Measurements from ENCODE around the gene PTHLH. TPM values are rescaled to one million over a fixed set of nuclear protein-coding genes. Genes with fewer than 3 reads are reported as not detected.
A peak's percentile ranks its signal among the peaks of the same experiment; 100 is the strongest.

The PTHLH gene
- polyA plus RNA-seq, 2 donors: 3.8 to 6.8 TPM

DNA sequence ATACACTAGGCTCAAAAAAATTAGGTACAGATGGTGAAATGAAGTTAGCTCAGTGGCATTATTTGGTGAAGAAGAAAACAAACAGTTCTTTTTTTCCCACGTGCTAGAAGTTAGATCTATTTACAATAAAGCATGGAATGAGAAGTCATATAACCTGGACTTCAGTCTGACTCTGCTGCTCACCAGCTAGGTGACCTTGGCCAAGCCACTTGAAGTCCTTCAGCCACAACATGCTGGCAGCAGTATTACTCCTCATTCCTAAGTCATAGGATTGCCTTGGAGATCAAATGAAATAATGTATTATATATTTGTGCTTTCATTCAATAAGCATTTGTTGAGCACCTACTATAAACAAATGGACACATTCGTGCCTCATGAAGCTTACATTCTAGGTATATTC is 45.2 kb downstream of the PTHLH start:
- H3K4me1 ChIP-seq (ENCODE audit: control insufficient read depth in 2 of 2, insufficient read depth in 2 of 2, low read length in 1 of 2): peaks cover 0 to 3% of the 10 kb centered on the region in 2 donors
- no peak overlapping the region for H3K4me3 ChIP-seq (ENCODE audit: low read depth in 1 of 2, low read length in 2 of 2)
- H3K27ac ChIP-seq (ENCODE audit: low read depth in 2 of 2, low read length in 1 of 2): no peak overlapping the region
- 67 to 77% methylated on average over 2 of the region's 2 CpGs for WGBS, 2 donors
- H3K9me3 ChIP-seq (ENCODE audit: control insufficient read depth in 2 of 2, insufficient read depth in 1 of 2, low read depth in 1 of 2, low read length in 1 of 2): no peaks in the 10 kb centered on the region
- H3K27me3 ChIP-seq (ENCODE audit: control insufficient read depth in 1 of 2, insufficient read depth in 2 of 2, low read length in 2 of 2): no peaks in the 10 kb centered on the region
- no peaks in the 10 kb centered on the region for H3K36me3 ChIP-seq (ENCODE audit: control insufficient read depth in 2 of 2, insufficient read depth in 2 of 2, low read length in 1 of 2)

DNA sequence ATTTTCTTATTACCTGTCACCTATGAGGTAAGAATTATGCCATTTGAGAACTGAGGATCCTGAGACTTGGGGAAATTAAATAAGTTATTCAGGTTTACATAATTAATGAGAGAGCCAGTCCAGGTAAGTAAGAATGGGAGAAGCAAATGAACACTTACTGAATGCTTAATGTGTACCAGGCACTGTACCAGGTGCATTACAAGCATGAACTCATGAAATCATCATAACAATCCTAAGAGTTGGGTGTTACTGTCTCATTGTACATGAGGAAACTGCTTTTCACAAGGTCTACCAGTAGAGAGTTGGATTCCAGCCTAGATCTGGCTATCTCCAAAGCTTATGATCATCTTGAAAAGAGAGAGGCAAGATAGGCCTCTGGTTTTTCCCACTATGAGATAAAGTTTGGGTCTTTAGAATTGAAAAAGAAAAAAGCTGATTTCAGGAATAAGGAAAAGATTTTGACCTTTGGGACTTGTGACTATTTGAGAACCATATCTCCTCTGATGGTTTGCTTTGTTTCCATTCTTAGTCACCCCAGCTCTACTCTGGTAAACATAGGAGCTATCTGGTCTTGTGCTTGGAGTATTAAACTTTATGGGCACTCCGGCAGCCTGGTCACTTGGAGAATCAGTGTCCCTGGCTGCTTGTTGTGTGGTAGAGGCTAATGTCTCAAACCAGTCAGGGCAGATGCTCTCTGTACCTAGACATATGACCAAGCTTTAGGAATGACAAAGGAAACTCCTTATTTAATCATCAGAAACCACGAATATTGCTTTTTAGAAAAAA is 48.0 kb downstream of the PTHLH start:
- Histone ChIP-seq H3K4me3 (ENCODE audit: low read depth in 1 of 2, low read length in 2 of 2) (no peak overlapping the region), H3K9me3 (ENCODE audit: control insufficient read depth in 2 of 2, insufficient read depth in 1 of 2, low read depth in 1 of 2, low read length in 1 of 2) (no peaks in the 10 kb centered on the region), H3K36me3 (ENCODE audit: control insufficient read depth in 2 of 2, insufficient read depth in 2 of 2, low read length in 1 of 2) (no peaks in the 10 kb centered on the region), H3K4me1 (ENCODE audit: control insufficient read depth in 2 of 2, insufficient read depth in 2 of 2, low read length in 1 of 2) (peaks cover 0 to 3% of the 10 kb centered on the region in 2 donors), H3K27ac (ENCODE audit: low read depth in 2 of 2, low read length in 1 of 2) (no peak overlapping the region), H3K27me3 (ENCODE audit: control insufficient read depth in 1 of 2, insufficient read depth in 2 of 2, low read length in 2 of 2) (no peaks in the 10 kb centered on the region)
- 74 to 79% methylated on average over 2 of the region's 2 CpGs for WGBS, 2 donors

DNA sequence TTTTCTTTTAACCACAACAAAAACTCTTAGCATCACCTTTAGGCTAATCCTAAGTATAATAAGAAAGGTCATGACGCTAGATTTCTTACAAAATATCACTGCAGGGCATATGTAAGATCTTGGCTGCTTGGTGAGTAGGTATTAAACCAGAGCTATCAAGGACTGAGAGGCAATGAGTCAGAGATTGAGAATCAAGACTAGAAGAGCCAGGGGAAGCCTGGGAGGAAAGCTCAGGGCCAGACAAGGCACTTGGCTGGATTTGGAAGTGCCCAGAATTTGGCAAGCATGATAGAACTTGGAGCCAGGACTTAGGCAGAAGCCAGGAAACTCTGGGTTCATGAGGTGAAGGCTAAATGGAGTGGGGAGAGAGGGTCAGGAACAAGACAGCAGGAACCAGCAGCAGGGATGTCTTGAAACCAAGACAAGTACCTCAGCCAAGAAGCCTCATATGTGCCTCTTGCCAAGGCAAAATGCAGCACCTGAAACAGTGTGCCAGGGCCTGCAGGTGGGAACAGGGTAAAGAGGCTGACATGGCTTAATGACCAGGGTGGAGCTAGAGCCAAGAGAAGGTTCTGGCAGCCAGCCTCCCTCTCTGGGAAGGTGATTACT is 49.9 kb downstream of the PTHLH start:
- Histone ChIP-seq H3K9me3 (ENCODE audit: control insufficient read depth in 2 of 2, insufficient read depth in 1 of 2, low read depth in 1 of 2, low read length in 1 of 2) (no peaks in the 10 kb centered on the region), H3K27ac (ENCODE audit: low read depth in 2 of 2, low read length in 1 of 2) (peak overlapping the region in 1 of 2 donors; percentile 40), H3K4me3 (ENCODE audit: low read depth in 1 of 2, low read length in 2 of 2) (no peak overlapping the region), H3K4me1 (ENCODE audit: control insufficient read depth in 2 of 2, insufficient read depth in 2 of 2, low read length in 1 of 2) (peaks cover 0 to 3% of the 10 kb centered on the region in 2 donors), H3K27me3 (ENCODE audit: control insufficient read depth in 1 of 2, insufficient read depth in 2 of 2, low read length in 2 of 2) (no peaks in the 10 kb centered on the region), H3K36me3 (ENCODE audit: control insufficient read depth in 2 of 2, insufficient read depth in 2 of 2, low read length in 1 of 2) (no peaks in the 10 kb centered on the region)
- 32 to 33% methylated on average over 1 of the region's 1 CpG for WGBS, 2 donors

DNA sequence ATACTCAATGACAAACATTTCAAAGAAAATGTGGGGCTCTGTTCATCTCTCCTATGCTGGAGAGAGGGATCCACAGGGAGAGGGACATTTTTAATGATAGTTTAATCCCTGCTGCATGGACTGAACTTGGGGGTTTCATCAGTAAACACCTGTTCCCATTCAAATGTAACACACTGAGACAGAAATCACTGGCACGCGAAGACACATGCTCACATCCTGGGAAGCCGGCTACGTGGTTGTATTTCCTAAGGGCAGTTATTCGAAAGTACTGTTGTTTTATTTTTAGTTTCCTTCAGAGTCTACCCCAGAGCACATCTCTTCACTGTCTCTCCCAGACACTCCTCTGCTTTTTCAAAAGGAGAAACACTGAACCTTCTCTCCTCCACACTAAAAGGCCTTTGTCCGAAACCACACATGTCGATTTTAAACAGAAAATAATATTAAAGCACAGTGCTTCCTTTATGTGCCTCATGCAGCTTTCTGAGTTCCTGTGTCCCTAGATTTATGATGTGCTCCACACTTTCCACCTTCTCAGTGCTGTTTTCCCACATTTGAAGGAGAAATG is 52.8 kb downstream of the PTHLH start:
- Histone ChIP-seq H3K4me3 (ENCODE audit: low read depth in 1 of 2, low read length in 2 of 2) (no peak overlapping the region), H3K9me3 (ENCODE audit: control insufficient read depth in 2 of 2, insufficient read depth in 1 of 2, low read depth in 1 of 2, low read length in 1 of 2) (no peaks in the 10 kb centered on the region), H3K27me3 (ENCODE audit: control insufficient read depth in 1 of 2, insufficient read depth in 2 of 2, low read length in 2 of 2) (no peaks in the 10 kb centered on the region), H3K36me3 (ENCODE audit: control insufficient read depth in 2 of 2, insufficient read depth in 2 of 2, low read length in 1 of 2) (no peaks in the 10 kb centered on the region), H3K27ac (ENCODE audit: low read depth in 2 of 2, low read length in 1 of 2) (no peak overlapping the region), H3K4me1 (ENCODE audit: control insufficient read depth in 2 of 2, insufficient read depth in 2 of 2, low read length in 1 of 2) (peaks cover 0 to 3% of the 10 kb centered on the region in 2 donors)
- WGBS, 2 donors: 55 to 63% methylated on average over 7 of the region's 7 CpGs

DNA sequence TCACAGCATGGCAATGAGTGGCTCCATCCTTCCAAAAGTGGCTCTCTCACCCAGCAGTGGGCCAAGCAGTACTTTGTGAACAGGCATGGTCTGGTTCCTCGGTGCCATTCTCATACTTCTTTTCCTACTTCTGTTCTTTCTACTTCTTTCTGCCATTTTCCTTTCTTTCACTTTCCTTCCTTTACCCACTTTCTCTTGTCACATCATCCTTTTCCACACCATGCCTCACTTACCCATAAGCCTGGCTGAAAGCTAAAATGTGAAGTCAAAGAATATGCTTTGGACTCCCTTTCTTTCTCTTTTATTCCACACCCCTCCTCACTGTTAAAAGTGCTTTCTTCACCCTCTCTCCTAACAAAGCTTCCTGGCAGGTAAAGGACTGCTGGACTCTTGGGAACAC is 57.0 kb downstream of the PTHLH start:
- no peaks in the 10 kb centered on the region for H3K36me3 ChIP-seq (ENCODE audit: control insufficient read depth in 2 of 2, insufficient read depth in 2 of 2, low read length in 1 of 2)
- no peaks in the 10 kb centered on the region for H3K4me1 ChIP-seq (ENCODE audit: control insufficient read depth in 2 of 2, insufficient read depth in 2 of 2, low read length in 1 of 2)
- no peaks in the 10 kb centered on the region for H3K27me3 ChIP-seq (ENCODE audit: control insufficient read depth in 1 of 2, insufficient read depth in 2 of 2, low read length in 2 of 2)

DNA sequence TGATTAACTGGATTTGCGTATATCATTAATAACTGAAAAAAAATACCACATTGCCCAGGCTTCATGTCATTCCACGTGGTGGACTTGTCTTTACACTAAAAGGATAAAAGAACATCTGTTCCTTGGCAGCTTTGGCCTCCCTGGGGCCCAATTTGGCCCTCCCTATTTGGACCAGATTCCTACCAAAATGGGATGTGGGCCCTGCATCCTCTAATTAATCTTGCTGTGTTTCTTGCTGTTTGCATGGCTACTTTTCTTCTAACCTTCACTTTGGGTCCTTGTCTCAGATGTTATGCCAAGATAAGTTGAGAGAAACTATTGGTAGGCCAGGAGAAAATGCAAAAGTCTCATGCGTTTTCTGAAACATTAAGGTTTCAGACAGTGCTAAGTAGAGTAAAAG is 57.5 kb downstream of the PTHLH start:
- no peaks in the 10 kb centered on the region for H3K4me1 ChIP-seq (ENCODE audit: control insufficient read depth in 2 of 2, insufficient read depth in 2 of 2, low read length in 1 of 2)
- H3K36me3 ChIP-seq (ENCODE audit: control insufficient read depth in 2 of 2, insufficient read depth in 2 of 2, low read length in 1 of 2): no peaks in the 10 kb centered on the region
- H3K27ac ChIP-seq (ENCODE audit: low read depth in 2 of 2, low read length in 1 of 2): no peak overlapping the region
- WGBS, 2 donors: 20 to 33% methylated on average over 3 of the region's 3 CpGs
- H3K9me3 ChIP-seq (ENCODE audit: control insufficient read depth in 2 of 2, insufficient read depth in 1 of 2, low read depth in 1 of 2, low read length in 1 of 2): no peaks in the 10 kb centered on the region
- H3K4me3 ChIP-seq (ENCODE audit: low read depth in 1 of 2, low read length in 2 of 2): no peak overlapping the region
- H3K27me3 ChIP-seq (ENCODE audit: control insufficient read depth in 1 of 2, insufficient read depth in 2 of 2, low read length in 2 of 2): no peaks in the 10 kb centered on the region

More for the DNA sequence above, 57.0 kb downstream of the PTHLH start:
- Histone ChIP-seq H3K4me3 (ENCODE audit: low read depth in 1 of 2, low read length in 2 of 2) (no peak overlapping the region), H3K9me3 (ENCODE audit: control insufficient read depth in 2 of 2, insufficient read depth in 1 of 2, low read depth in 1 of 2, low read length in 1 of 2) (no peaks in the 10 kb centered on the region), H3K27ac (ENCODE audit: low read depth in 2 of 2, low read length in 1 of 2) (no peak overlapping the region)
- 78 to 94% methylated on average over 1 of the region's 1 CpG for WGBS, 2 donors

DNA sequence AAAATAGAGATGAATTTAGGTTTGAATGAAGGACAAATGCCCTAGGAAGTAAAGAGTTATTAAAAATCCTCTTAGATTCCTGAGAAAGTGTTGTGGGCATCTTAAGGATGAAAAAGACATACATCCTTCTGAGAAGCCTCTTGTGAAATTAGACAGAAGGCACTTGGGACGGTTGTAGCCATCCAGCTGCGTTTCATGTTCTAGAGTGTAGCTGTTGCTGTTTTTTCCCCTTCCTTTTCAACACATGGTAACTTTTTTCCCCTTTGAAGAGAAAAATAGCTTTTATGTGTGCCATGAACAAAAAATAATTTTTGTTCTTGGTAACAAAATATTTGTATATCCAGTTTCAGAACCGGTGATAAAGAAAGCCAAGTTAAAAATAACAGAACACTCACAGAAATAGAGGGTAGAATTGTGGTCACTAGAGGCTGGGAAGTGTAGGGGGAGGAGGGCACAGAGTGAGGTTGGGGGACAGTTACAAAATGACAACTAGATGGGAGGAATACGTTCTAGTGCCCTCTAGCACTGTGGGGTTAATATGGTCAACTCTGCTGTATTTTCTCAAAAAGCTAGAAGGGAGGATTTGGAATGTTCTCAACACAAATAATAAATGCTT is 58.4 kb downstream of the PTHLH start:
- WGBS, 2 donors: 62 to 70% methylated on average over 4 of the region's 4 CpGs
- H3K27ac ChIP-seq (ENCODE audit: low read depth in 2 of 2, low read length in 1 of 2): no peak overlapping the region
- H3K9me3 ChIP-seq (ENCODE audit: control insufficient read depth in 2 of 2, insufficient read depth in 1 of 2, low read depth in 1 of 2, low read length in 1 of 2): no peaks in the 10 kb centered on the region
- no peaks in the 10 kb centered on the region for H3K36me3 ChIP-seq (ENCODE audit: control insufficient read depth in 2 of 2, insufficient read depth in 2 of 2, low read length in 1 of 2)
- no peak overlapping the region for H3K4me3 ChIP-seq (ENCODE audit: low read depth in 1 of 2, low read length in 2 of 2)
- H3K27me3 ChIP-seq (ENCODE audit: control insufficient read depth in 1 of 2, insufficient read depth in 2 of 2, low read length in 2 of 2): peaks cover 0 to 3% of the 10 kb centered on the region in 2 donors
- no peaks in the 10 kb centered on the region for H3K4me1 ChIP-seq (ENCODE audit: control insufficient read depth in 2 of 2, insufficient read depth in 2 of 2, low read length in 1 of 2)

DNA sequence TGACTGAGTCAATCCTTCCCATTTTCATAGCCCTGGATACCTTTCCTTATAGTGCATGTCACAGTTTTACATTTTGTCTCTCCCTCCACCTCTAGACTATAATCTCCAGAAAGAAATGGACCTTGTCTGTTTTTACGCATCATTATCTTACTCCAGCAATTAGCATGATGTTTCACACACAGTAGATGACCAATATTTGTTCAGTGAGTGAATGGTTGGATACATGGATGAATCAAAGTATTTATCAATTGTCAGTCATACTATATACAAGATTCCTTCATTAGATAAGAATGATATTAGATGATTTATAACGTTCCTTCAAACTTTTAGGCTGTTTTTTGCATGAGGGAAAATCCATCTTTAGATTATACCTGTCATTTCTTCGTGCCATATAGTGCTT is 61.1 kb downstream of the PTHLH start:
- H3K9me3 ChIP-seq (ENCODE audit: control insufficient read depth in 2 of 2, insufficient read depth in 1 of 2, low read depth in 1 of 2, low read length in 1 of 2): no peaks in the 10 kb centered on the region
- H3K27ac ChIP-seq (ENCODE audit: low read depth in 2 of 2, low read length in 1 of 2): no peak overlapping the region
- H3K36me3 ChIP-seq (ENCODE audit: control insufficient read depth in 2 of 2, insufficient read depth in 2 of 2, low read length in 1 of 2): no peaks in the 10 kb centered on the region
- H3K4me1 ChIP-seq (ENCODE audit: control insufficient read depth in 2 of 2, insufficient read depth in 2 of 2, low read length in 1 of 2): no peaks in the 10 kb centered on the region
- H3K4me3 ChIP-seq (ENCODE audit: low read depth in 1 of 2, low read length in 2 of 2): no peak overlapping the region
- H3K27me3 ChIP-seq (ENCODE audit: control insufficient read depth in 1 of 2, insufficient read depth in 2 of 2, low read length in 2 of 2): peaks cover 0 to 3% of the 10 kb centered on the region in 2 donors
- 82 to 84% methylated on average over 3 of the region's 3 CpGs for WGBS, 2 donors
